ENCODE measurements around the gene KRT33A. TPM values are rescaled to one million over a fixed set of nuclear protein-coding genes. Genes with fewer than 3 reads are reported as not detected.
"Not testable (repeated sequence)": the region's sequence is repeated elsewhere in the genome, so short reads cannot be mapped to it uniquely, and the experiment has no call there.

Gene KRT33A
- total RNA-seq: not detected
- long read RNA-seq: 0 reads

DNA sequence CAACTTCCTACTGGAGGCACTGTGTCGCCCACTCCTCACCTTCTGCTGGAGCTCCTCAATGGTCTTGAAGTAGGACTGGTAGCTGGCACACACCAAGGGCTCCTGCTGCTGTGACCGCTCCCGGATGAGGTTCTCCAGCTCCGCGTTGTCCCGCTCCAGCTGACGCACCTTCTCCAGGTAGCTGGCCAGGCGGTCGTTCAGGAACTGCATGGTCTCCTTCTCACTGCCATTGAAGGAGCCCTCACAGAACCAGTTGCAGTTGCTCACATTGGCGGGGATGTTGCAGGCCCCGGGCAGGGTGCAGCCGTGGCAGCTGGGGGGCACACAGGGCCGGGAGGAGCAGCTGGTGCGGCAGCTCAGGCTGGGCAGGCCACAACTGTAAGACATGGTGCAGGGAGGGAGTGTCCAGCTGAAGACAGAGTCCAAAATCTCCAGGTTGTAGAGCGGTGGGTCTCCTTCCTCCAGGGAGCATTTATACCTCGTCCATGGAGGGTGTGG lies at the start of gene KRT33A:
TSS of gene KRT33A (minus strand) at position 448 of the 498 bp plus-strand sequence. CDS start at position 387, 61 bp downstream.
- ATAC-seq (ENCODE audit: poor library complexity); DNase-seq; intact Hi-C loops (cut with DNase I): not testable (repeated sequence)

GRCh38 chr17:41396996-41397660 lies 46.5 kb upstream of the KRT33A start, which contains the start of gene KRT31:
Gene KRT31 (minus strand): TSS chr17:41397608. CDS start chr17:41397539, 69 bp downstream.
- intact Hi-C loops (cut with DNase I): no loop called here
- DNase-seq (no peak), ATAC-seq (ENCODE audit: poor library complexity) (no peak)

DNA sequence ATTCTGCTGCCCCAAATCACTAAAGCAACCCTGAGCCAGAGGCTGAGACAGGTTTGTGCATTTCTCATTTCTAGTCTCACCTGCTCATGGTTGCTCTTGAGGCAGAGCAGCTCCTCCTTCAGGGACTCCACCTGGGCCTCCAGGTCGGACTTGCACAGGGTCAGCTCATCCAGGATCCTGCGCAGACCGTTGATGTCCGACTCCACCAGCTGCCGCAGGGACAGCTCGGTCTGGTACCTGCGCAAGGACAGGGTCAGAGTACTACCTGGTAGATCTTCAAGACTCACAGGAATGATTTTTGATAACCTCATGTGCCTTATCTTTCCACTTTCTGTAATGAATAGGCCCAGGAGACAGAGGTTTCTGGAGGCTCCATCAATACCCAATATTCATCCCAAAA lies 45.7 kb upstream of the KRT33A start:
- DNase-seq: no peak
- ATAC-seq (ENCODE audit: poor library complexity): no peak
- intact Hi-C loops (cut with DNase I): no loop called here

DNA sequence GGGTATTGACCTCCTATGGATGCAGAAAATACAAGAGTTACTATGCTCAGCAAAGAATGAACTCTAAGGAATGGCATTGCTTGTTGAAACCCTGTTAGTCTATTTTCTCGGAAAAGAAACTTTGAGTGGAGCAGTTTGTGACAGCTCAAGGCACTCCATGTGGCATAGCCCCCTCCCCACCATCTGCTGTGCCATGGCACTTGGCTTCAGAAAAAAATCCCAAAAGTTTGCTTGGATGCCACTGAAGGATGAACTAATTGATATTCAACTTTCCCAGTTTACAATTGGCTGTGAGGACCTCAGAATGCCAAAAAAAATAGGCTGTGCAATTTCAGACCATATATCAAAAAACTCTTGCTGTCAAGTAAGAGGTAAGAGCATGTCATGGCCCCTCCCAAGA lies 45.0 kb upstream of the KRT33A start:
- DNase-seq: no peak
- intact Hi-C loops (cut with DNase I): no loop called here
- no peak for ATAC-seq (ENCODE audit: poor library complexity)

- DNase-seq; ATAC-seq (ENCODE audit: poor library complexity); intact Hi-C loops (cut with DNase I): not testable (repeated sequence)
Observed at GRCh38 chr17:41395044-41395443, 44.4 kb upstream of the KRT33A start.

- DNase-seq (no peak), ATAC-seq (ENCODE audit: poor library complexity) (no peak)
- intact Hi-C loops (cut with DNase I): no loop called here
Observed at GRCh38 chr17:41394254-41394996, 43.8 kb upstream of the KRT33A start.

GRCh38 chr17:41393826-41394225 lies 43.2 kb upstream of the KRT33A start:
- intact Hi-C loops (cut with DNase I): no loop called here
- no peak for ATAC-seq (ENCODE audit: poor library complexity)
- DNase-seq: no peak

DNA sequence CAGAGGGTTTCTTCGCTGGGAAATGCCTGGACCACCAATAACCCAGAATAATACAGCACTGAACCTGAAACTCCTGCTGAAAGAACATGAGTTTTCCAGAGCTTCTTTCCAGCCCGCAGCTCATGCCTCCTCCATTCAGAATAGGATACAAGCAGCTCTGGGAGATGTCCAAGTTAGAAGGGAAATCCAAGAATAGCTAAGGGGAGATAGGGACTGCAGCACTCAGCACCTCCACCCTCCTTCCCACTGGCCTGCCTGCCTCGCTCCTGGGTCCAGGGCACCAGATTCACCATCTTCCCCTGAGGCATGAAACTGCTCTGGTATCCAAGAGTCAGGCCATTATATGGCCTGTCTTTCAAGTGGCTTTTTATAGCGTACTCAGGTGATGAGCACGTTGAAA lies 42.7 kb upstream of the KRT33A start:
- intact Hi-C loops (cut with DNase I): no loop called here
- ATAC-seq (ENCODE audit: poor library complexity) (peak; percentile 87), DNase-seq (no peak)

- intact Hi-C loops (cut with DNase I): no loop called here
- DNase-seq: no peak
Observed at GRCh38 chr17:41392278-41392677, 41.6 kb upstream of the KRT33A start.

DNA sequence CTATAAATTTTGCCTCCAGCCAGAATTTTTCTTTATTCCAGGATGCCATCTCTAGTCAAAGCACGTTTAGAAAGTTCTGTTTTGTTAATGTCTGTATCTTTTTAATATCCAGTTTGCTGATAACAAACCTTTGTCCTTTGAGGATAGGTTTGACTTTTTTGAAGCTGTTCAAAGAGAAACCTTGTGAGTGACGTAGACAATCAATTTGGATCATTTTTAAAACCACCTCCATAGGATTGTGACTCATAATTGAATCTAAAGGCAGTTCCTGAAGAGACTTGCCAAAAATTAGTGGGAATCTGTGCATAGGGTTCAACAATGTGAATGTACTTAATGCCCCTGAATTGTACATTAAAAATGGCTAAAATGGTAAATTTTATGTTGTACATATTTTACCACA lies 40.9 kb upstream of the KRT33A start:
- intact Hi-C loops (cut with DNase I): no loop called here
- ATAC-seq (ENCODE audit: poor library complexity) (no peak), DNase-seq (no peak)

More at GRCh38 chr17:41392278-41392677, 41.6 kb upstream of the KRT33A start:
- no peak for ATAC-seq (ENCODE audit: poor library complexity)

- no peak for DNase-seq
- intact Hi-C loops (cut with DNase I): no loop called here
- ATAC-seq (ENCODE audit: poor library complexity): no peak
Observed at GRCh38 chr17:41390411-41390938, 39.8 kb upstream of the KRT33A start.

- ATAC-seq (ENCODE audit: poor library complexity) (no peak), DNase-seq (no peak)
- intact Hi-C loops (cut with DNase I): no loop called here
Observed at GRCh38 chr17:41387670-41388069, 37.0 kb upstream of the KRT33A start.

DNA sequence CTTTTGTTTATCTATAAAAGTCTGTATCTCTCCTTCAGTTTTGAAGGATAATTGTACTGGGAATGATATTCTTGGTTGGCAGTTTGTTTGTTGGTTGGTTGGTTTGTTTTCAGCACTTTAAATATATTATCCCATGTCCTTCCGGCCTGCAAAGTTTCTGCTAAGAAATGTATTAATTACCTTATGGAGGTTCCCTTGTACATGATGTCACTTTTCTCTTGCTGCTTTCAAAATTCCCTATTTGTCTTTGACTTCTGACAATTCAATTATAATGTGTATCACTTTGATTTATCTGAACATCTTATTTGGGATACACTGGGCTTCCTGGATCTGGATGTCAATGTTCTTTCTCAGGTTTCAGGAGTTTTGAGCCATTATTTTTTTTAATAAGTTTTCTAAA lies 35.6 kb upstream of the KRT33A start:
- intact Hi-C loops (cut with DNase I): no loop called here
- ATAC-seq (ENCODE audit: poor library complexity) (no peak), DNase-seq (no peak)

DNA sequence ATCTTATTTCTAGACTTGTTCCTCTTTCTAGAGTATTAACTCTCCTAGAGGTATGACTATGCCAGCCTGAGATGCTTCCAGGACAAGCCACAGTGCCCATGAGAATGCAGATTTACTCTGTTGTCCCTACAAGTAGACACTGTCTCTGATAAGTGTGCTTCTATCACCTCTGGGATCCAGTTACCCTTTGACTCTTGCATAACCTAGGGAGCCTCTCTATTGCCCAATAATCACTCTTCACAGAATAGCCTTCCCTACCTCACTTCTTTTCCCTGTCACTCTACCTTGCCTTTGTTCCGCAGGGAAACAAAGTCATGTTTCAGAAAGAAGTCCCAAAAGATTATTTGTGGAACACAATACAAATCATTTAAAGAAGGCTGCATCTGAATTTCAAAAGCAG lies 33.1 kb upstream of the KRT33A start:
- DNase-seq (no peak), ATAC-seq (ENCODE audit: poor library complexity) (no peak)
- intact Hi-C loops (cut with DNase I): no loop called here

DNA sequence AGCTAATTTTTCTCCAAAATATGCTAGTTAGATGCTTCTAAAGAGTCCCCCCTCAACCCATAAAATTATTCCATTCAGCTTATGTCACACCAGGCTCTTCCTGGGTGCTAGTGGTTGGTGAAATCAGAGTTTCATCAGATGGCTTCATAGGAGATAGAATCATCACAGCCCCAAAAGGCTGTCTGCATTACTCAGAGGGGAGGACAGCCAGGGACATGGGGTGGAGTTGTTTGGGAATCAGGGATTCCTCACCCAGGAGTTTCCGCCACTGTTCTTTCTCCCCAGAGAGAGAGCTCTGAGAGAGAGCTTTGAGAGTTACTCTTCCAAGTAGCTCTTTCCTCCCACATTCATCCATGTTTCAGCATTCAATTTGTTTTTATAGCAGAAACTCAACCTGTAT lies 31.8 kb upstream of the KRT33A start:
- intact Hi-C loops (cut with DNase I): no loop called here
- ATAC-seq (ENCODE audit: poor library complexity): no peak
- DNase-seq: no peak

GRCh38 chr17:41381943-41382342 lies 31.3 kb upstream of the KRT33A start, which contains the start of gene KRT34:
Gene KRT34 (minus strand): TSS chr17:41382306. CDS start chr17:41382246, 60 bp downstream.
- DNase-seq; ATAC-seq (ENCODE audit: poor library complexity); intact Hi-C loops (cut with DNase I): not testable (repeated sequence)

- DNase-seq; intact Hi-C loops (cut with DNase I); ATAC-seq (ENCODE audit: poor library complexity): not testable (repeated sequence)
Observed at GRCh38 chr17:41380091-41380490, 29.5 kb upstream of the KRT33A start.

DNA sequence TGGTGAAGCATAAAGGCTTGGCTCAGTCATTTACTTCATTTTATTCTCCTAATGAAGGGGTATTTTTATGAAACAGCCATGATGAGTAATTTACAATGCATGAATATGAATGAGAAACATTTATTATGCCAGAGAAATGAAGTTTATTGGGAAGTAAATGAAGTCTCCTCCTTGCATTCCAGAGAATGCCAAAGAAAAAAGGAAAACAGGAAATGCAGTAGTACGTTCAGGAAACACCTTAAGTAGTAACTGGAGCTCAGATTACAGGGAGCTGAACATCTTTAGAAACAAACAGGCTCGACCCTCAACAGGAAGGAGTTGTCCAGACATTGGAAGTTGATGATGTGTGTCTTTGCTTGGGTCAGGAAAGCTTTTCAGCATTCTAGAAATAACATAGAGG lies 26.9 kb upstream of the KRT33A start:
- ATAC-seq (ENCODE audit: poor library complexity) (no peak), DNase-seq (no peak)
- intact Hi-C loops (cut with DNase I): no loop called here

DNA sequence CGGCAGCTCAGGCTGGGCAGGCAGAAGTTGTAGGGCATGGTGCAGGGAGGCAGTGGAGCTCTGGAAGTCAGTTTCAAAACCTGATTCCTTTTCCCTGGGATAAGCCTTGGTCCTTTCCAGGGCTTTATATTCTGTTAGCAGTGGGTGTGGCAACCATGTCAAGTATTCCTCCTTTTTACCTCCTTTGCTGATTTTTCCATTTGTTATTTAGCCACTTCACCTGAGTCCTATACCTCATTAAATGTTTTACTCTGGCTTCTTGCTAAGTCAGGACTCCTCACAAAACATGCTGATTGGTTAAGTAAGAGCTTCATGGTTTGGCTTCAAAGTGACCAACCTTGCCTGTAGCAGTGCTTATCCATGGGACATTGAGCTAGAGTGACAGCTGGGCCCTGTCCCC lies 19.1 kb upstream of the KRT33A start, which contains the start of gene KRT33B:
TSS of gene KRT33B (minus strand) at position 101 of the 400 bp plus-strand sequence. CDS start at position 38, 63 bp downstream.
- intact Hi-C loops (cut with DNase I): no loop called here
- DNase-seq: no peak
- no peak for ATAC-seq (ENCODE audit: poor library complexity)
